ENCODE measurements around the gene DAZL.
"Not testable (repeated sequence)": the region's sequence is repeated elsewhere in the genome, so short reads cannot be mapped to it uniquely, and the experiment has no call there.

DAZL gene

GRCh38 chr3:16604887-16605602, at the start of gene DAZL:
DAZL (minus strand) TSS chr3:16605423; CDS start chr3:16605205, 218 bp downstream.
- H3K4me3 ChIP-seq (ENCODE audit: low read depth, low read length) = no peak within 1 kb of the TSS

GRCh38 chr3:16654976-16655375, 49.8 kb upstream of the DAZL start:
- no peak overlapping the region for H3K4me3 ChIP-seq (ENCODE audit: low read depth, low read length)

GRCh38 chr3:16653712-16654111, 48.5 kb upstream of the DAZL start:
- no peak overlapping the region for H3K4me3 ChIP-seq (ENCODE audit: low read depth, low read length)

- H3K4me3 ChIP-seq (ENCODE audit: low read depth, low read length) = no peak overlapping the region
These were observed 42.4 kb upstream of the DAZL start for GRCh38 chr3:16647668-16648067.

- no peak overlapping the region for H3K4me3 ChIP-seq (ENCODE audit: low read depth, low read length)
These were observed 34.6 kb upstream of the DAZL start for GRCh38 chr3:16639806-16640205.

GRCh38 chr3:16633948-16634347, 28.7 kb upstream of the DAZL start:
- H3K4me3 ChIP-seq (ENCODE audit: low read depth, low read length) = no peak overlapping the region

GRCh38 chr3:16632395-16632794, 27.2 kb upstream of the DAZL start:
- H3K4me3 ChIP-seq (ENCODE audit: low read depth, low read length) = no peak overlapping the region

GRCh38 chr3:16618721-16619120, 13.5 kb upstream of the DAZL start:
- no peak overlapping the region for H3K4me3 ChIP-seq (ENCODE audit: low read depth, low read length)

- H3K4me3 ChIP-seq (ENCODE audit: low read depth, low read length) = not testable (repeated sequence)
These were observed 11.9 kb upstream of the DAZL start for GRCh38 chr3:16617155-16617554.

- H3K4me3 ChIP-seq (ENCODE audit: low read depth, low read length) = no peak overlapping the region
These were observed 10.9 kb upstream of the DAZL start for GRCh38 chr3:16616083-16616482.

- no peak overlapping the region for H3K4me3 ChIP-seq (ENCODE audit: low read depth, low read length)
These were observed 9.1 kb upstream of the DAZL start for GRCh38 chr3:16614033-16615031.

- no peak overlapping the region for H3K4me3 ChIP-seq (ENCODE audit: low read depth, low read length)
These were observed 4.8 kb upstream of the DAZL start for GRCh38 chr3:16609927-16610580.

- no peak overlapping the region for H3K4me3 ChIP-seq (ENCODE audit: low read depth, low read length)
These were observed 3.6 kb upstream of the DAZL start for GRCh38 chr3:16608816-16609215.

- no peak overlapping the region for H3K4me3 ChIP-seq (ENCODE audit: low read depth, low read length)
These were observed 2.5 kb upstream of the DAZL start for GRCh38 chr3:16607718-16608117.

- H3K4me3 ChIP-seq (ENCODE audit: low read depth, low read length) = no peak overlapping the region
These were observed 1.2 kb upstream of the DAZL start for GRCh38 chr3:16606398-16606797.

- H3K4me3 ChIP-seq (ENCODE audit: low read depth, low read length) = no peak overlapping the region
These were observed 743 bp upstream of the DAZL start for GRCh38 chr3:16605966-16606365.

- H3K4me3 ChIP-seq (ENCODE audit: low read depth, low read length) = no peak overlapping the region
These were observed 790 bp downstream of the DAZL start for GRCh38 chr3:16604433-16604832.

GRCh38 chr3:16601537-16602005, 3.7 kb downstream of the DAZL start:
- H3K4me3 ChIP-seq (ENCODE audit: low read depth, low read length) = no peak overlapping the region

- no peak overlapping the region for H3K4me3 ChIP-seq (ENCODE audit: low read depth, low read length)
These were observed 4.3 kb downstream of the DAZL start for GRCh38 chr3:16600780-16601536.

- H3K4me3 ChIP-seq (ENCODE audit: low read depth, low read length) = no peak overlapping the region
These were observed 5.5 kb downstream of the DAZL start for GRCh38 chr3:16599694-16600093.
